Astrocyte of the cerebellum (primary cell): ENCODE results near the gene CDC42BPB.

Experiments
- DNase-seq: peaks from one replicate; pipeline ENCODE4 v3.0.0-alpha.2; 2011; ENCODE audit warnings: low read depth
- H3K4me3 ChIP-seq: 2 replicates; pipeline ENCODE4 v1.5.1; 2011; ENCODE audit warnings: mild to moderate bottlenecking, low read depth, low read length, moderate library complexity
- in situ Hi-C: cut with HindIII; loops from 2 replicates; pipeline ENCODE4 v1.10.0; 2017; ENCODE audit warnings: low sequenced_read_pairs
- TF ChIP-seq, protein P1 (sequence below): IDR thresholded peaks from 2 replicates; pipeline ENCODE4 v1.5.1; 2012; ENCODE audit warnings: low read length, low read depth, moderate library complexity, mild to moderate bottlenecking; ENCODE audit errors: missing control alignments

CDC42BPB gene

DNA sequence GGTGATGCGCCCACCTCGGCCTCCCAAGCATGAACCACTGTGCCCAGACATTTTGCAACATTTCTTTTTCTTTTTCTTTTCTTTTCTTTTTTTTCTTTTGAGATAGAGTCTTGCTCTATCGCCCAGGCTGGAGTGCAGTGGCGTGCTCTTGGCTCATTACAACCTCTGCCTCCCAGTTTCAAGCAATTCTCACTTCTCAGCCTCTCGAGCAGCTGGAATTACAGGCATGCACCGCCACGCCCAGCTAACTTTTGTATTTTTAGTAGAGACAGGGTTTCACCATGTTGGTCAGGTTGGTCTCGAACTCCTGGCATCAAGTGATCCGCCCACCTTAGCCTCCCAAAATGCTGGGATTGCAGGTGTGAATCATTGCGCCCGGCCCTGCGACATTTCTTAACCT lies 7.6 kb upstream of the CDC42BPB start:
- TF ChIP-seq, protein P1, sequence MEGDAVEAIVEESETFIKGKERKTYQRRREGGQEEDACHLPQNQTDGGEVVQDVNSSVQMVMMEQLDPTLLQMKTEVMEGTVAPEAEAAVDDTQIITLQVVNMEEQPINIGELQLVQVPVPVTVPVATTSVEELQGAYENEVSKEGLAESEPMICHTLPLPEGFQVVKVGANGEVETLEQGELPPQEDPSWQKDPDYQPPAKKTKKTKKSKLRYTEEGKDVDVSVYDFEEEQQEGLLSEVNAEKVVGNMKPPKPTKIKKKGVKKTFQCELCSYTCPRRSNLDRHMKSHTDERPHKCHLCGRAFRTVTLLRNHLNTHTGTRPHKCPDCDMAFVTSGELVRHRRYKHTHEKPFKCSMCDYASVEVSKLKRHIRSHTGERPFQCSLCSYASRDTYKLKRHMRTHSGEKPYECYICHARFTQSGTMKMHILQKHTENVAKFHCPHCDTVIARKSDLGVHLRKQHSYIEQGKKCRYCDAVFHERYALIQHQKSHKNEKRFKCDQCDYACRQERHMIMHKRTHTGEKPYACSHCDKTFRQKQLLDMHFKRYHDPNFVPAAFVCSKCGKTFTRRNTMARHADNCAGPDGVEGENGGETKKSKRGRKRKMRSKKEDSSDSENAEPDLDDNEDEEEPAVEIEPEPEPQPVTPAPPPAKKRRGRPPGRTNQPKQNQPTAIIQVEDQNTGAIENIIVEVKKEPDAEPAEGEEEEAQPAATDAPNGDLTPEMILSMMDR: no peak
- no peak overlapping the region for H3K4me3 ChIP-seq
- in situ Hi-C loops: no loop called here
- DNase-seq: no peak

- TF ChIP-seq, protein P1: no peak
- no peak for DNase-seq
- in situ Hi-C loops: no loop called here
- H3K4me3 ChIP-seq: no peak overlapping the region
Measured at GRCh38 chr14:103064436-103064835, 7.1 kb upstream of the CDC42BPB start.

GRCh38 chr14:103061482-103061976 lies 4.2 kb upstream of the CDC42BPB start:
- in situ Hi-C loops: no loop called here
- DNase-seq: no peak
- H3K4me3 ChIP-seq: no peak overlapping the region
- TF ChIP-seq, protein P1: no peak

GRCh38 chr14:103059556-103059955 lies 2.2 kb upstream of the CDC42BPB start:
- DNase-seq: no peak
- in situ Hi-C loops: no loop called here
- TF ChIP-seq, protein P1: no peak

DNA sequence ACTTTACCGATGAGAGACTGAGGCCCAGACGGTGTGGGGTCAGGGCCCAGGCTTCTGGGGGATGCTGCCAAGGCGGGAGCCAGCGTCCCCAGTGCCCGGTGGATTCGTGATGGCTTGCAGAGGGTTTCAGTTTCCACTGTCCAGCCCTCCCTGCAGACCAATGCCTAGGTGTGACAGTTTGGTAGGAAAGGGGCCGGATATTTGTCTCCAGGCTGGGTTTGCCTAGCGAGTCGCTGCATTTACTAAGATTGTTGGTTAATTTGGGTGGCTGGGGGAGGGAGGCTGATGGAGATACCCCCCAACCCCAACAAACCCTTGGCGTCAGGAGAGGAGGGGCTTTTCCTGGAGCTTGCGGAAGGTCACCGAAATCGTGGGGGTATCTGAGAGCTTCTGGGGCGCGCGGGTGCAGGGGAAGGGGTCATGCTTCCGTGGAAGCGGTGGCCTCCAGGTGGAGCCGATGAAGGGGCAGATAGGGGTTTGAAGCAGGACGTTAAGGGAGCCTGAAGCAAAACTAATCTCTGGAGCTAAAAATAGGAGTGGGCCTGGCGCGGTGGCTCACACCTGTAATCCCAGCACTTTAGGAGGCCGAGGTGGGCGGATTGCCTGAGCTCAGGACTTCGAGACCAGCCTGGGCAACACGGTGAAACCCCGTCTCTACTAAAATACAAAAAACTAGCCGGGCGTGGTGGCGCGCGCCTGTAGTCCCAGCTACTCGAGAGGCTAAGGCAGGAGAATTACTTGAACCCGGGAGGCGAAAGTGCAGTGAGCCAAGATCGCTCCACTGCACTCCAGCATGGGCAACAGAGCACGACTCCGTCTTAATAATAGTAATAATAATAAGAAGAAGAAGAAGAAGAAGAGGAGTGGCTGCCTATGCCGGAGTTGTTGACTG lies 1.1 kb upstream of the CDC42BPB start:
- TF ChIP-seq, protein P1: no peak
- peak overlapping the region; percentile 85 for H3K4me3 ChIP-seq
- in situ Hi-C loops: no loop called here
- no peak for DNase-seq

More at GRCh38 chr14:103059556-103059955, 2.2 kb upstream of the CDC42BPB start:
- H3K4me3 ChIP-seq: no peak overlapping the region

GRCh38 chr14:103057028-103057371 lies 349 bp downstream of the CDC42BPB start:
- no peak for DNase-seq
- peak overlapping the region; percentile 70 for H3K4me3 ChIP-seq
- TF ChIP-seq, protein P1: no peak
- in situ Hi-C loops: no loop called here
